GM18909 (cell line): ENCODE results near the gene RBSN.
A peak's percentile ranks its signal among the peaks of the same experiment; 100 is the strongest.
"Not testable (repeated sequence)": the region's sequence is repeated elsewhere in the genome, so short reads cannot be mapped to it uniquely, and the experiment has no call there.

Experiments used
- ATAC-seq: cut with Tn5 transposase; IDR thresholded peaks from one replicate; pipeline ENCODE4 v1.9.1; 2021; ENCODE audit warnings: mild to moderate bottlenecking; ENCODE audit not compliant: unreplicated experiment, poor library complexity

Gene RBSN

GRCh38 chr3:15098503-15099363 lies at the start of gene RBSN:
RBSN (minus strand) TSS chr3:15099148; CDS start chr3:15096120, 3,028 bp downstream.
- ATAC-seq = peak; percentile 92

GRCh38 chr3:15148614-15149013 lies 49.7 kb upstream of the RBSN start:
- ATAC-seq = no peak

GRCh38 chr3:15136885-15137284 lies 37.9 kb upstream of the RBSN start:
- ATAC-seq = not testable (repeated sequence)

GRCh38 chr3:15134968-15135367 lies 36.0 kb upstream of the RBSN start:
- ATAC-seq = not testable (repeated sequence)

- not testable (repeated sequence) for ATAC-seq
These were observed 29.5 kb upstream of the RBSN start for GRCh38 chr3:15128403-15128802.

- ATAC-seq = not testable (repeated sequence)
These were observed 28.0 kb upstream of the RBSN start for GRCh38 chr3:15126975-15127374.

- no peak for ATAC-seq
These were observed 23.4 kb upstream of the RBSN start for GRCh38 chr3:15122398-15122797.

- ATAC-seq = no peak
These were observed 23.0 kb upstream of the RBSN start for GRCh38 chr3:15121936-15122335.

- ATAC-seq = peak; percentile 65
These were observed 22.0 kb upstream of the RBSN start for GRCh38 chr3:15120986-15121385.

- no peak for ATAC-seq
These were observed 18.1 kb upstream of the RBSN start for GRCh38 chr3:15117011-15117410.

- ATAC-seq = no peak
These were observed 17.2 kb upstream of the RBSN start for GRCh38 chr3:15116032-15116669.

- no peak for ATAC-seq
These were observed 15.8 kb upstream of the RBSN start for GRCh38 chr3:15114466-15115358.

- ATAC-seq = no peak
These were observed 14.9 kb upstream of the RBSN start for GRCh38 chr3:15113884-15114283.

- no peak for ATAC-seq
These were observed 14.5 kb upstream of the RBSN start for GRCh38 chr3:15113471-15113870.

GRCh38 chr3:15112011-15112410 lies 13.1 kb upstream of the RBSN start:
- ATAC-seq = no peak

GRCh38 chr3:15110206-15110605 lies 11.3 kb upstream of the RBSN start:
- ATAC-seq = no peak

- no peak for ATAC-seq
These were observed 9.9 kb upstream of the RBSN start for GRCh38 chr3:15108869-15109268.

GRCh38 chr3:15108082-15108545 lies 9.2 kb upstream of the RBSN start:
- peak; percentile 86 for ATAC-seq

GRCh38 chr3:15107075-15107947 lies 8.4 kb upstream of the RBSN start:
- no peak for ATAC-seq

- no peak for ATAC-seq
These were observed 3.9 kb upstream of the RBSN start for GRCh38 chr3:15102836-15103235.
